Measurements from ENCODE around the gene DCAF6. TPM values are rescaled to one million over a fixed set of nuclear protein-coding genes. Genes with fewer than 3 reads are reported as not detected.

The DCAF6 gene
- total RNA-seq, 2 donors from 2014 or later, result 21.4 to 32.3 TPM

- no peak for DNase-seq
- H3K4me3 Mint-ChIP-seq, result no peak overlapping the region
- no peaks in the 10 kb centered on the region for H3K9me3 Mint-ChIP-seq
Measured at GRCh38 chr1:168081373-168082007, 145.0 kb downstream of the DCAF6 start.

GRCh38 chr1:168082008-168082876 is 145.8 kb downstream of the DCAF6 start:
- peaks cover 13% of the 10 kb centered on the region for H3K4me1 Mint-ChIP-seq
- Histone ChIP-seq H3K27me3 (ENCODE audit: control insufficient read depth, insufficient read depth, low read length, poor library complexity, severe bottlenecking) (no peaks in the 10 kb centered on the region), H3K4me1 (ENCODE audit: control insufficient read depth, insufficient read depth, low read length) (peaks cover under 1% of the 10 kb centered on the region), H3K36me3 (ENCODE audit: control insufficient read depth, insufficient read depth, low read length) (peaks cover 65% of the 10 kb centered on the region), H3K9ac (ENCODE audit: extremely low read depth, low read length, poor library complexity, severe bottlenecking) (no peak overlapping the region), H3K4me3 (ENCODE audit: low read length) (no peak overlapping the region), H3K27ac (ENCODE audit: low read depth, low read length) (no peak overlapping the region), H3K9me3 (ENCODE audit: control insufficient read depth, low read length) (no peaks in the 10 kb centered on the region)
- TF ChIP-seq CTCF (conservative IDR thresholded peaks at IDR 0.05), result peak; percentile 91
- H3K27ac Mint-ChIP-seq, result no peak overlapping the region
- H3K36me3 Mint-ChIP-seq (ENCODE audit: low read depth), result peaks cover 35% of the 10 kb centered on the region
- peak; percentile 96 for DNase-seq
- H3K4me3 Mint-ChIP-seq, result no peak overlapping the region
- WGBS, 2 experiments (ENCODE audit: insufficient coverage in 1 of 2, insufficient read length in 1 of 2), result 53% methylated on average over 6 to 8 of the region's 8 CpGs
- no peaks in the 10 kb centered on the region for H3K27me3 Mint-ChIP-seq (ENCODE audit: insufficient read depth)
- no peaks in the 10 kb centered on the region for H3K9me3 Mint-ChIP-seq

More at GRCh38 chr1:168081373-168082007, 145.0 kb downstream of the DCAF6 start:
- Mint-ChIP-seq H3K36me3 (ENCODE audit: low read depth) (peaks cover 33% of the 10 kb centered on the region), H3K27ac (peak overlapping the region; percentile 42), H3K27me3 (ENCODE audit: insufficient read depth) (no peaks in the 10 kb centered on the region), H3K4me1 (peaks cover 7% of the 10 kb centered on the region)
- TF ChIP-seq CTCF (conservative IDR thresholded peaks at IDR 0.05), result no peak
- Histone ChIP-seq H3K36me3 (ENCODE audit: control insufficient read depth, insufficient read depth, low read length) (peaks cover 65% of the 10 kb centered on the region), H3K4me1 (ENCODE audit: control insufficient read depth, insufficient read depth, low read length) (no peaks in the 10 kb centered on the region), H3K9ac (ENCODE audit: extremely low read depth, low read length, poor library complexity, severe bottlenecking) (no peak overlapping the region), H3K4me3 (ENCODE audit: low read length) (no peak overlapping the region), H3K9me3 (ENCODE audit: control insufficient read depth, low read length) (no peaks in the 10 kb centered on the region), H3K27ac (ENCODE audit: low read depth, low read length) (no peak overlapping the region), H3K27me3 (ENCODE audit: control insufficient read depth, insufficient read depth, low read length, poor library complexity, severe bottlenecking) (no peaks in the 10 kb centered on the region)
- 97 to 100% methylated on average over 2 to 4 of the region's 4 CpGs for WGBS, 2 experiments (ENCODE audit: insufficient coverage in 1 of 2, insufficient read length in 1 of 2)

- Histone ChIP-seq H3K36me3 (ENCODE audit: control insufficient read depth, insufficient read depth, low read length) (peaks cover 68% of the 10 kb centered on the region), H3K4me1 (ENCODE audit: control insufficient read depth, insufficient read depth, low read length) (peaks cover 11% of the 10 kb centered on the region), H3K4me3 (ENCODE audit: low read length) (no peak overlapping the region), H3K27ac (ENCODE audit: low read depth, low read length) (no peak overlapping the region), H3K9me3 (ENCODE audit: control insufficient read depth, low read length) (no peaks in the 10 kb centered on the region), H3K9ac (ENCODE audit: extremely low read depth, low read length, poor library complexity, severe bottlenecking) (no peak overlapping the region), H3K27me3 (ENCODE audit: control insufficient read depth, insufficient read depth, low read length, poor library complexity, severe bottlenecking) (no peaks in the 10 kb centered on the region)
- H3K4me1 Mint-ChIP-seq, result peaks cover 26% of the 10 kb centered on the region
- no peaks in the 10 kb centered on the region for H3K27me3 Mint-ChIP-seq (ENCODE audit: insufficient read depth)
- no peak overlapping the region for H3K27ac Mint-ChIP-seq
- 94 to 100% methylated on average over 3 to 7 of the region's 7 CpGs for WGBS, 2 experiments (ENCODE audit: insufficient coverage in 1 of 2, insufficient read length in 1 of 2)
- peaks cover 33% of the 10 kb centered on the region for H3K36me3 Mint-ChIP-seq (ENCODE audit: low read depth)
- DNase-seq, result no peak
- no peak overlapping the region for H3K4me3 Mint-ChIP-seq
- TF ChIP-seq CTCF (conservative IDR thresholded peaks at IDR 0.05), result no peak
- H3K9me3 Mint-ChIP-seq, result no peaks in the 10 kb centered on the region
Measured at GRCh38 chr1:168083456-168084325, 147.2 kb downstream of the DCAF6 start.

Measured in endodermal cell (in vitro differentiated cells).